ENCODE measurements around the gene DLEC1.

Gene DLEC1

GRCh38 chr3:38124324-38125122, 85.5 kb downstream of the DLEC1 start:
- H3K27ac ChIP-seq (ENCODE audit: low read length): no peak overlapping the region
- H3K4me1 ChIP-seq (ENCODE audit: control insufficient read depth, insufficient read depth, low read length): no peaks in the 10 kb centered on the region
- no CpG with 5 or more reads among the region's 7 CpGs for WGBS (ENCODE audit: insufficient coverage, insufficient read length)
- peaks cover 41% of the 10 kb centered on the region for H3K36me3 ChIP-seq (ENCODE audit: control insufficient read depth, insufficient read depth, low read length)
- H3K27me3 ChIP-seq (ENCODE audit: control insufficient read depth, insufficient read depth, low read length): no peaks in the 10 kb centered on the region
- no peak overlapping the region for H3K4me3 ChIP-seq (ENCODE audit: low read length)
- no peak for DNase-seq (ENCODE audit: low read depth, low spot score)
- H3K9me3 ChIP-seq (ENCODE audit: control insufficient read depth, insufficient read depth, low read length): no peaks in the 10 kb centered on the region

DNA sequence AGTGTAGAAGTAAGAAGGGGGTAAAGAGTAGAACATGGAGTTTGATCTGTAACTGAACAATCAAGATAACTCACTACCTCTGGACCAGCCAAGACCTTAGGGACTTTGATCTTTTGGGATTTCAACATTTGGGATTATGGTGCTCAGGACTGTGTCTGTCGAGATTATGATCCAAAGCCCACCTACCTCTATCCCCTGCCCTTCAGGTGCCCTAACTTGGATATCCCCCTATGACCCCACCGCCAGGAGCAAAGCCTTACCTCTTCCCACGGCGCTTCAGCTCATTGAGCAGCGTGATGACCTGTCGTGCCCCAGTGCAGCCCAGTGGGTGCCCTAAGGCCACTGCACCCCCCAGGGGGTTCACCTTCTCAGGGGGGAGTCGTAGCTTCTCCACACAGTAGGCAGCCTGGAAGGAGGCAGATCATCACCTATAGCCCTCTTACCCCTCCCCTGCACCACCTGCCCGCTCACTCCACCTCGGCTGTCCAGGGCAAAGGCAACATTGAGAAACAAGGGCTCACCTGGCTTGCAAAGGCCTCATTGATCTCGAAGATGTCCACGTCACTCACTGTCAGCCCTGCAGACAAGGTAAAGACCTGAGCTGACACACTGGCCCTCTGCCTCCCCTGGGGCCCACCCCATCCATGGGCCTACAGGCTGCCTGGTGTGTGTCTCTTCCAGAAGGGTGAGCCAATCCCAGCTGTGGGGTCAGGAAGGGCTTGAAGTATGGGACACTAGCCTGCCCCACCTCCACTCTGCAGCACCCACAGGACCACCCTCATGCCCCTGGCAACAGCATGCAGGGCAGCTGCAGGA, 86.5 kb downstream of the DLEC1 start:
- no CpG with 5 or more reads among the region's 11 CpGs for WGBS (ENCODE audit: insufficient coverage, insufficient read length)
- Histone ChIP-seq H3K4me3 (ENCODE audit: low read length) (no peak overlapping the region), H3K4me1 (ENCODE audit: control insufficient read depth, insufficient read depth, low read length) (no peaks in the 10 kb centered on the region), H3K27me3 (ENCODE audit: control insufficient read depth, insufficient read depth, low read length) (no peaks in the 10 kb centered on the region), H3K9me3 (ENCODE audit: control insufficient read depth, insufficient read depth, low read length) (no peaks in the 10 kb centered on the region), H3K27ac (ENCODE audit: low read length) (no peak overlapping the region), H3K36me3 (ENCODE audit: control insufficient read depth, insufficient read depth, low read length) (peaks cover 41% of the 10 kb centered on the region)
- DNase-seq (ENCODE audit: low read depth, low spot score): no peak

DNA sequence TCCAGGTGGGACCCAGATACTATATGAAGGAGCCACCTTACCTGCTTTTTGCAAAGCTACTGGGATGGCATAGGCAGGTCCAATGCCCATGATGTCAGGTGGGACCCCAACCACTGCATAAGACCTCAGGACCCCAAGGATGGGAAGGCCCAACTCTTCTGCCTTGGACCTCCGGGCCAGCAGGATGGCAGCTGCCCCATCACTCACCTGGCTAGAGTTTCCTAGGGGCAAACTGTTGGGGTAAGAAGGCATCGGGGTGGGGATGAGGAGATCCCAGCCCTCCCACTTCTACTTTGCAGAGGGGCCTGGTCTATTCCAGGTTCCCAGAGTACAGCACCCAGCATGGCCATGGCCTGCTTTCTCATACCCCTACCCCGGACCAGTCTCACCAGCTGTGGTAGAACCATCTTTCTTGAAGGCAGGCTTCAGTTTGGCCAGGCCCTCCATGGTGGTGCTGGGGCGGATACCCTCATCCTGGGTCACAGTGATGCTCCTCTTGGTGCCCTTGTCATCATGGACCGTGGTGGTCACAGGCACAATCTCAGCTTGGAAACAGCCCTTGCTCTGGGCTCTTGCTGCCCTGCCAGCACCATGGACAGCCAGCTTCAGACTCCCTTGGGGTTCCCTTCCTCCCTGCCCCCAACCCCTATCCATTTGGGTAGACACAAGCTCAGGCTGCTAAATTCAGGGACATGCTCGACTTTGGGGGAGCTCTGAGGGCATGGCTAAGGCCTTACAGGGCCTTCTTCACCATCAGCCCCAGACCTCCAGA, 87.3 kb downstream of the DLEC1 start:
- H3K4me3 ChIP-seq (ENCODE audit: low read length): no peak overlapping the region
- no peaks in the 10 kb centered on the region for H3K27me3 ChIP-seq (ENCODE audit: control insufficient read depth, insufficient read depth, low read length)
- peaks cover 41% of the 10 kb centered on the region for H3K36me3 ChIP-seq (ENCODE audit: control insufficient read depth, insufficient read depth, low read length)
- no peaks in the 10 kb centered on the region for H3K4me1 ChIP-seq (ENCODE audit: control insufficient read depth, insufficient read depth, low read length)
- H3K9me3 ChIP-seq (ENCODE audit: control insufficient read depth, insufficient read depth, low read length): no peaks in the 10 kb centered on the region
- WGBS (ENCODE audit: insufficient coverage, insufficient read length): no CpG with 5 or more reads among the region's 6 CpGs
- DNase-seq (ENCODE audit: low read depth, low spot score): no peak
- H3K27ac ChIP-seq (ENCODE audit: low read length): no peak overlapping the region

DNA sequence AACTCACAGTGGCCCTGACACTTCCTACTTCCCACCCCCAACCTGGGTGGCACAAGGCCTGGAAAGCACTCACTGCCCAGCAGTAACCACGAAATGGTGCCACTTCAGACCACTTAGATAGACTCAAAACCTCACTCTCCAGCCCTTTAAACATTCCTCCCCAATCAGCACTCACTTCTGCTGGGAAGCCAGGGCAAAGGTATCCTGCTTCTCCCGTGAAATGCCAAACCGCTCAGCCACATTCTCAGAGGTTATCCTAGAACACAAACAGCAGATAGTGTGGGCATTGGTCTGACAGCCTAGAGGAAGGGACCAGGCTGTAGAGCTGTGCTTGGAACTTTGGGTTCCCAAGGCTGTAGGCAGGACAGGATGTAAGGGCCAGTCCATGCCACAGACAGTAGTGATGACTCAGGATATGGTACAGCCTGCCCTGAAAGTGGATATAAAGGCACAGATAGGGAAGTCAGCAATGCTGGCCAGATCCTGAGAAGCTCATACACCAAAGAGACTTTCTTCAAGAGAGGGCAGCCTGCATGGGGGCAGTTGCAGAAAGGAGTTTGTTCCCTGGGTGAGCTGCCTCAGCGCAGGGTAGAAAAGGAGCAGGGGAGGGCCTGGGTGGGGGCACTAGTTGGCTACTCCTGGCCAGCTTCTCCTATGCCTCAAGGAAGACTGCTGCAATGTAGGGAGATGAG, 88.7 kb downstream of the DLEC1 start:
- H3K9me3 ChIP-seq (ENCODE audit: control insufficient read depth, insufficient read depth, low read length): no peaks in the 10 kb centered on the region
- H3K4me1 ChIP-seq (ENCODE audit: control insufficient read depth, insufficient read depth, low read length): no peaks in the 10 kb centered on the region
- no peaks in the 10 kb centered on the region for H3K27me3 ChIP-seq (ENCODE audit: control insufficient read depth, insufficient read depth, low read length)
- H3K27ac ChIP-seq (ENCODE audit: low read length): no peak overlapping the region
- no peak overlapping the region for H3K4me3 ChIP-seq (ENCODE audit: low read length)
- no CpG with 5 or more reads among the region's 4 CpGs for WGBS (ENCODE audit: insufficient coverage, insufficient read length)
- no peak for DNase-seq (ENCODE audit: low read depth, low spot score)
- peaks cover 30% of the 10 kb centered on the region for H3K36me3 ChIP-seq (ENCODE audit: control insufficient read depth, insufficient read depth, low read length)

DNA sequence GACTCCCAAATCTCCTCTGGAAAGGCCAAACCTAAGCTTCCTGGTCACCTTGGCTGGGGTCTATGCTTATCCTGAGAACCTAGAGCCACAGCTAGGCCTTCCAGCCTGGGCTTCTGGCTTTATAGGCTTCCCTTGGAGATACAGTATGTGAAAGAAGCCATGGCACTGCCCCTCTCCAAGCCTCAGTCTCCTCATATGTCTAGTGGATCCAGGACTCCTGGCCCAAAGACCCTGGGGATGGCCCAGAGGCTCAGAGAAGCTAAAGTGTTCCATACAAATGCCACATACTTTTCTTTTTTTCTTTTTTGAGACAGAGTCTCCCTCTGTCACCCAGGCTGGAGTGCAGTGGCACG, 89.3 kb downstream of the DLEC1 start:
- H3K36me3 ChIP-seq (ENCODE audit: control insufficient read depth, insufficient read depth, low read length): peaks cover 26% of the 10 kb centered on the region

DNA sequence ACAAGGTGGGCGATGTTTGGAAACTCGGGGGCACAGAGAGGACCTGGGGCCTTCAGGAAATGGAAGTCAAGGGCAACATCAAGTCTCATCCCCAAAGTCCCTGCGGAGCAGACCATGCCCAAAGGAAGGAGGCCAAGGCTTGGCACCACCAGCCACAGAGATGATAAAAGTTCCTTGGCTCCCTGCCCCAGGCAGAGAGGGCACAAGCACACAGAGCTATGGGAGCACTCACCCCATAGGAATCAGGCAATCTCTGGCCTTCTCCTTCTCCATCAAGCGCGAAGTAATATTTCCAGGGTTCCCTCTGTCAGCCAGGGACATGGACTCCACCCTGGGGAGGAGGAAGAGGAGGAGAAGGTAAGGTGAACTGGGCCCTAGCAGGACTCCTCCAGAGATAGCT, 90.0 kb downstream of the DLEC1 start:
- no peaks in the 10 kb centered on the region for H3K9me3 ChIP-seq (ENCODE audit: control insufficient read depth, insufficient read depth, low read length)
- no CpG with 5 or more reads among the region's 5 CpGs for WGBS (ENCODE audit: insufficient coverage, insufficient read length)
- H3K4me3 ChIP-seq (ENCODE audit: low read length): no peak overlapping the region
- H3K27me3 ChIP-seq (ENCODE audit: control insufficient read depth, insufficient read depth, low read length): no peaks in the 10 kb centered on the region
- DNase-seq (ENCODE audit: low read depth, low spot score): no peak
- no peak overlapping the region for H3K27ac ChIP-seq (ENCODE audit: low read length)
- peaks cover 26% of the 10 kb centered on the region for H3K36me3 ChIP-seq (ENCODE audit: control insufficient read depth, insufficient read depth, low read length)
- H3K4me1 ChIP-seq (ENCODE audit: control insufficient read depth, insufficient read depth, low read length): no peaks in the 10 kb centered on the region

More for the DNA sequence above, 89.3 kb downstream of the DLEC1 start:
- WGBS (ENCODE audit: insufficient coverage, insufficient read length): no CpG with 5 or more reads among the region's 1 CpG
- no peak for DNase-seq (ENCODE audit: low read depth, low spot score)
- H3K9me3 ChIP-seq (ENCODE audit: control insufficient read depth, insufficient read depth, low read length): no peaks in the 10 kb centered on the region
- H3K27me3 ChIP-seq (ENCODE audit: control insufficient read depth, insufficient read depth, low read length): no peaks in the 10 kb centered on the region
- no peaks in the 10 kb centered on the region for H3K4me1 ChIP-seq (ENCODE audit: control insufficient read depth, insufficient read depth, low read length)
- no peak overlapping the region for H3K27ac ChIP-seq (ENCODE audit: low read length)
- no peak overlapping the region for H3K4me3 ChIP-seq (ENCODE audit: low read length)

- Histone ChIP-seq H3K4me3 (ENCODE audit: low read length) (no peak overlapping the region), H3K27ac (ENCODE audit: low read length) (no peak overlapping the region), H3K27me3 (ENCODE audit: control insufficient read depth, insufficient read depth, low read length) (no peaks in the 10 kb centered on the region), H3K4me1 (ENCODE audit: control insufficient read depth, insufficient read depth, low read length) (no peaks in the 10 kb centered on the region), H3K36me3 (ENCODE audit: control insufficient read depth, insufficient read depth, low read length) (peaks cover 23% of the 10 kb centered on the region), H3K9me3 (ENCODE audit: control insufficient read depth, insufficient read depth, low read length) (no peaks in the 10 kb centered on the region)
- no peak for DNase-seq (ENCODE audit: low read depth, low spot score)
- WGBS (ENCODE audit: insufficient coverage, insufficient read length): no CpG with 5 or more reads among the region's 3 CpGs
Measured at GRCh38 chr3:38130631-38131065, 91.6 kb downstream of the DLEC1 start.

- WGBS (ENCODE audit: insufficient coverage, insufficient read length): no CpG with 5 or more reads among the region's 6 CpGs
- Histone ChIP-seq H3K9me3 (ENCODE audit: control insufficient read depth, insufficient read depth, low read length) (no peaks in the 10 kb centered on the region), H3K27ac (ENCODE audit: low read length) (no peak overlapping the region), H3K4me1 (ENCODE audit: control insufficient read depth, insufficient read depth, low read length) (no peaks in the 10 kb centered on the region), H3K27me3 (ENCODE audit: control insufficient read depth, insufficient read depth, low read length) (no peaks in the 10 kb centered on the region), H3K36me3 (ENCODE audit: control insufficient read depth, insufficient read depth, low read length) (peaks cover 12% of the 10 kb centered on the region), H3K4me3 (ENCODE audit: low read length) (no peak overlapping the region)
- DNase-seq (ENCODE audit: low read depth, low spot score): no peak
Measured at GRCh38 chr3:38131621-38132369, 92.8 kb downstream of the DLEC1 start.

GRCh38 chr3:38133209-38133556, 94.2 kb downstream of the DLEC1 start:
- peaks cover 2% of the 10 kb centered on the region; the same call in 1 of the 2 replicates for H3K4me1 ChIP-seq (ENCODE audit: control insufficient read depth, insufficient read depth, low read length)
- H3K36me3 ChIP-seq (ENCODE audit: control insufficient read depth, insufficient read depth, low read length): peaks cover 3% of the 10 kb centered on the region
- no peak overlapping the region for H3K27ac ChIP-seq (ENCODE audit: low read length)
- H3K27me3 ChIP-seq (ENCODE audit: control insufficient read depth, insufficient read depth, low read length): no peaks in the 10 kb centered on the region
- no peak overlapping the region for H3K4me3 ChIP-seq (ENCODE audit: low read length)
- WGBS (ENCODE audit: insufficient coverage, insufficient read length): no CpG with 5 or more reads among the region's 3 CpGs
- no peak for DNase-seq (ENCODE audit: low read depth, low spot score)
- H3K9me3 ChIP-seq (ENCODE audit: control insufficient read depth, insufficient read depth, low read length): no peaks in the 10 kb centered on the region

Data from iPS DF 6.9 (cell line).